Stimulated activated effector memory CD8-positive, alpha-beta T cell treated with anti-CD3 and anti-CD28 coated beads, Interleukin-12 subunit alpha, Interleukin-12 subunit beta, amount 100 ng/mL, for 72 hours (primary cell): ENCODE measurements around the gene FTCD.

ENCODE experiments used
- ATAC-seq: fragments of 150-1000 bp; cut with Tn5 transposase; 2 replicates; pipeline ENCODE4 v1.10.0; 2021
- DNase-seq, 2 donors: peaks; one replicate each; pipeline ENCODE4 v3.0.0; 2021 to 2022; ENCODE audit warnings: low spot score in 2 of 2
- H3K27ac Mint-ChIP-seq: one replicate; pipeline ENCODE4 v1.8.0; 2022; ENCODE audit warnings: mild to moderate bottlenecking, mixed read lengths
- H3K36me3 Mint-ChIP-seq: one replicate; pipeline ENCODE4 v1.8.0; 2022; ENCODE audit warnings: mild to moderate bottlenecking, mixed read lengths
- H3K4me1 Mint-ChIP-seq: one replicate; pipeline ENCODE4 v1.8.0; 2022; ENCODE audit warnings: mixed read lengths
- H3K4me3 Mint-ChIP-seq: one replicate; pipeline ENCODE4 v1.8.0; 2022; ENCODE audit warnings: mild to moderate bottlenecking, mixed read lengths
- H3K9me3 Mint-ChIP-seq: one replicate; pipeline ENCODE4 v1.8.0; 2022; ENCODE audit warnings: mixed read lengths

The FTCD gene

DNA sequence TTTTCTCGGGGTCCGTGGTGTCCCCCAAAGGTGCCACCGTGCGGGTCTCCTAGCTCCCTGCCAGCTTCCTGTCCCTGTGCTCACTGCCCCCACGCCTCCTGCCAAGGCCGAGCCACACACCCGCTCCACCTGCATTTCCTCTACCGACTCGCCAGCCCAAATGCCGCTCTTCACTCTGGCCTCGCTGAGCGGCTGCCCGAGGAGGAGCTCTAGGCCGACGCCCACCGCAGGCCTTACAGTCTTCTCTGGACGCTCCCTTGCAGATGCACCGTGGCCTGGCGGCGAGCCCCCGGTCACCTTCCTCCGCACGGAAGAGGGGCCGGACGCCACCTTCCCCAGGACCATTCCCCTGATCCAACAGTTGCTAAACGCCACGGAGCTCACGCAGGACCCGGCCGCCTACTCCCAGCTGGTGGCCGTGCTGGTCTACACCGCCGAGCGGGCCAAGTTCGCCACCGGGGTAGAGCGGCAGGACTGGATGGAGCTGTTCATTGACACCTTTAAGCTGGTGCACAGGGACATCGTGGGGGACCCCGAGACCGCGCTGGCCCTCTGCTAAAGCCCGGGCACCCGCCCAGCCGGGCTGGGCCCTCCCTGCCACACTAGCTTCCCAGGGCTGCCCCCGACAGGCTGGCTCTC, 26.3 kb downstream of the FTCD start:
- no peaks in the 10 kb centered on the region for H3K4me1 Mint-ChIP-seq
- no peak overlapping the region for H3K27ac Mint-ChIP-seq
- H3K9me3 Mint-ChIP-seq = no peaks in the 10 kb centered on the region
- no peak for DNase-seq
- no peak overlapping the region for H3K4me3 Mint-ChIP-seq
- peaks cover 3% of the 10 kb centered on the region for H3K36me3 Mint-ChIP-seq
- no peak for ATAC-seq

- Mint-ChIP-seq H3K27ac (no peak overlapping the region), H3K9me3 (no peaks in the 10 kb centered on the region), H3K4me1 (no peaks in the 10 kb centered on the region), H3K4me3 (no peak overlapping the region), H3K36me3 (peaks cover 5% of the 10 kb centered on the region)
- ATAC-seq (no peak), DNase-seq (no peak)
Observed at GRCh38 chr21:46128106-46128932, 27.1 kb downstream of the FTCD start.

- H3K36me3 Mint-ChIP-seq = peaks cover 5% of the 10 kb centered on the region
- DNase-seq (no peak), ATAC-seq (no peak)
- no peak overlapping the region for H3K4me3 Mint-ChIP-seq
- no peaks in the 10 kb centered on the region for H3K9me3 Mint-ChIP-seq
- H3K27ac Mint-ChIP-seq = no peak overlapping the region
- H3K4me1 Mint-ChIP-seq = no peaks in the 10 kb centered on the region
Observed at GRCh38 chr21:46127239-46128105, 27.9 kb downstream of the FTCD start.

- Mint-ChIP-seq H3K4me1 (no peaks in the 10 kb centered on the region), H3K27ac (no peak overlapping the region), H3K9me3 (no peaks in the 10 kb centered on the region), H3K4me3 (no peak overlapping the region), H3K36me3 (peaks cover 5% of the 10 kb centered on the region)
- ATAC-seq (no peak), DNase-seq (no peak)
Observed at GRCh38 chr21:46126309-46127238, 28.8 kb downstream of the FTCD start.

- Mint-ChIP-seq H3K36me3 (peaks cover 5% of the 10 kb centered on the region), H3K27ac (no peak overlapping the region), H3K4me3 (no peak overlapping the region), H3K9me3 (no peaks in the 10 kb centered on the region), H3K4me1 (no peaks in the 10 kb centered on the region)
- DNase-seq (no peak), ATAC-seq (no peak)
Observed at GRCh38 chr21:46125846-46126301, 29.5 kb downstream of the FTCD start.

- H3K27ac Mint-ChIP-seq = no peak overlapping the region
- ATAC-seq = no peak
- no peak for DNase-seq
- H3K36me3 Mint-ChIP-seq = peaks cover 5% of the 10 kb centered on the region
- no peak overlapping the region for H3K4me3 Mint-ChIP-seq
- H3K4me1 Mint-ChIP-seq = no peaks in the 10 kb centered on the region
- H3K9me3 Mint-ChIP-seq = no peaks in the 10 kb centered on the region
Observed at GRCh38 chr21:46124926-46125845, 30.2 kb downstream of the FTCD start.

- peaks cover 5% of the 10 kb centered on the region for H3K36me3 Mint-ChIP-seq
Observed at GRCh38 chr21:46124083-46124925, 31.1 kb downstream of the FTCD start.

GRCh38 chr21:46122758-46123683, 32.4 kb downstream of the FTCD start:
- DNase-seq (no peak), ATAC-seq (no peak)
- Mint-ChIP-seq H3K4me3 (no peak overlapping the region), H3K9me3 (no peaks in the 10 kb centered on the region), H3K27ac (no peak overlapping the region), H3K4me1 (no peaks in the 10 kb centered on the region), H3K36me3 (peaks cover 5% of the 10 kb centered on the region)

More at GRCh38 chr21:46124083-46124925, 31.1 kb downstream of the FTCD start:
- ATAC-seq (no peak), DNase-seq (no peak)
- Mint-ChIP-seq H3K9me3 (no peaks in the 10 kb centered on the region), H3K4me1 (no peaks in the 10 kb centered on the region), H3K4me3 (no peak overlapping the region), H3K27ac (no peak overlapping the region)

GRCh38 chr21:46122237-46122671, 33.1 kb downstream of the FTCD start:
- DNase-seq (no peak), ATAC-seq (no peak)
- H3K27ac Mint-ChIP-seq = no peak overlapping the region
- no peak overlapping the region for H3K4me3 Mint-ChIP-seq
- no peaks in the 10 kb centered on the region for H3K9me3 Mint-ChIP-seq
- peaks cover 5% of the 10 kb centered on the region for H3K36me3 Mint-ChIP-seq
- H3K4me1 Mint-ChIP-seq = no peaks in the 10 kb centered on the region

DNA sequence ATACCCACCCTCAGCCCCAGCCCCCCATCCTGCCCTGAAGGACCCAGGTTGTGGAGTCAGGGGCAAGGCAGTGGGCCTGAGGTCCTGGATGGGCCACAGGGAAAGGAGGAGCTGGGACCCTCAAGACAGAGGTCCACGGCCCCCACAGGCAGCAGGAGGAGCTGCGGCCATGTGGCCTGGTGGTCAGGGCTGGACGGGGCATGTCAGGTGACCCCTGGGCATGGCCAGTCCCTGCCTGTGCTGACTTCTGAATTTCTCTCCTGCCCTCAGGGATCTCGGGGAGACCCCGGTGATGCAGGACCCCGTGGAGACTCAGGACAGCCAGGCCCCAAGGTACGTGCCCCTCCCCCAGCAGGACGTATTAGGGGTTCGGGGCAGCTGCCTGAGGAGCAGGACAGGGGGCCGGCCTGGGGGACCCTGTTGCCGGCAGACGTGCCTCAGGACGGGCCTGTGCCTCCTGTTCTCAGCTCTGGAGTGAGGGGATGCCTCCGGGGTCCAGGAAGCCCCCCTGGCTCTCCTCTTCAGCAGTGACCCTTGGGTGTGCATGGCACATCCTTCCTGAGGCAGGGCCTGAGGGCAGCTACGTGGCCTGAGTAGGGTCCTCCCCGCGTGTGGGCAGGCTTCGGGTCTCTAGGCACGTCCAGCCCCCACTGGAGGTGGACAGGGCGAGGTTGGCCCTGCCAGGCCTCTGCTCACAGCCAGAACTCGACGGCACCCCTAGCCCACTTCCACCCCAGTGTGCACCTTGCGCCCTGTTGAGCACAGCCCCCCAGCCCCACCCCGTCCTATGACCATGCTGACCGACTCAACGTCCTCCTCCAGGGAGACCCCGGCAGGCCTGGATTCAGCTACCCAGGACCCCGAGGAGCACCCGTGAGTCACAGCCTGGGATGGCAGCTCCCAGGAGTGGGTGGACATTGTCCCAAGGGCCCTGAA, 33.8 kb downstream of the FTCD start:
- Mint-ChIP-seq H3K36me3 (peaks cover 5% of the 10 kb centered on the region), H3K4me1 (no peaks in the 10 kb centered on the region), H3K4me3 (no peak overlapping the region), H3K9me3 (no peaks in the 10 kb centered on the region), H3K27ac (no peak overlapping the region)
- DNase-seq (no peak), ATAC-seq (no peak)
